HG03066 (cell line): ENCODE results near the gene ERBB4.

Experiments used
- ATAC-seq: cut with Tn5 transposase; IDR thresholded peaks from one replicate; pipeline ENCODE4 v1.9.1; 2021; ENCODE audit warnings: low read depth; ENCODE audit not compliant: unreplicated experiment

The ERBB4 gene

DNA sequence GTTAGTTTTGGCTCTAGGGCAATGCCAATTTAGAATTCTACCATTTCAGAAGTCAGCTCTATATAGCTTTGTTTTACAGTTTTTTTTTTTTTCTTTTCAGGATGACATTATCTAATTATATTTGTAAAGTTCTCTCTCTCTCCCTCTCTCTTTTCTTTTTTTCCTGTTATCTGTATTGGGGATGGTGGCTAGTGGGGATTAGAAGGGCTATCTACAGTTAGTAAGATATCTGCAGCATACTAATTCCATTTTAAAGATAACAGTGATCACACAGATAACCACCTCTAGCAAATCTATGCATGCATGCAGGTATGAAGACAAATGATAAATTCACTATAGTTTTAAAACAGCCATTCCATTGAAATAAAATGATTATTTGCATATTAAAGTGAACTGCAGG is 438.9 kb downstream of the ERBB4 start:
- ATAC-seq: no peak

- no peak for ATAC-seq
These were observed 439.6 kb downstream of the ERBB4 start for GRCh38 chr2:212098966-212099365.

GRCh38 chr2:212097001-212097400 is 441.6 kb downstream of the ERBB4 start:
- ATAC-seq: no peak

GRCh38 chr2:212089873-212090272 is 448.7 kb downstream of the ERBB4 start:
- ATAC-seq: no peak

DNA sequence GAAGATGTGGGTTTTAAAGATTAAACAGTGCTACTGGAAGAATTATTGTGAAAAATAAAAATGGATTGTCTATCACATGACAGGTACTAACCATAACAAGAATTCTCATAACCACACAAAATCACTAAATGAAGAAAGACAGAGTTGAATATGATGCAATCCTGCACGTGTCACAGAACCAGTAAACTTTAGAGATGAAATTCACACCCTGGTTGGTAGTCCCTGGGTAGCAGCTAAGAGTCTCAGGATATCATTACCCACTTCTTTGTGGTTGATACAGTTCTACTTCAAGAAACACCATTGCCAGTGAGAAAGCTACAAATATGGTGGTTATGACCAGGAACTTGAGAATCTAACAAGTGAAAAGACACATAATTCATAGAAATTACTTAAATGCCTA is 450.2 kb downstream of the ERBB4 start:
- ATAC-seq: no peak

GRCh38 chr2:212083492-212083891 is 455.1 kb downstream of the ERBB4 start:
- ATAC-seq: no peak

GRCh38 chr2:212078103-212078502 is 460.5 kb downstream of the ERBB4 start:
- peak; percentile 68 for ATAC-seq

DNA sequence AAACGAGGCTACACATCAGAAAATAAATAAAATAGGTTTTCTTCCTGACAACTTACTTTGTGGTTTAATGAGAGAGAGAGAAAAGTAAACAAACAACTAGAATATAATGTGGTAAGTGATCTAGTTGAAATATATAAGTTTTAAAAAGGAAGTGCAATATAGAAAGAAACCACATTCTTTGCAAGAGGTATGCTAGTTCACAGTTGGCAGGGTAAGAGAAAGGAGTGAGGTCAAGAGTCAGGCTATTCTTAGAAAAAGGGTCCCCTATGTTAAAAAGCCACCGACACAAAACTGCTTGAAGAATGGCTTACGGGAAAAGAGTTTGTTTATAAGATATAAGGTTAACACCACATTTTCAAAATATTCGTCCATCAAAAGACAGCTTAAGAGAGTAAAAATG is 462.1 kb downstream of the ERBB4 start:
- ATAC-seq: no peak

DNA sequence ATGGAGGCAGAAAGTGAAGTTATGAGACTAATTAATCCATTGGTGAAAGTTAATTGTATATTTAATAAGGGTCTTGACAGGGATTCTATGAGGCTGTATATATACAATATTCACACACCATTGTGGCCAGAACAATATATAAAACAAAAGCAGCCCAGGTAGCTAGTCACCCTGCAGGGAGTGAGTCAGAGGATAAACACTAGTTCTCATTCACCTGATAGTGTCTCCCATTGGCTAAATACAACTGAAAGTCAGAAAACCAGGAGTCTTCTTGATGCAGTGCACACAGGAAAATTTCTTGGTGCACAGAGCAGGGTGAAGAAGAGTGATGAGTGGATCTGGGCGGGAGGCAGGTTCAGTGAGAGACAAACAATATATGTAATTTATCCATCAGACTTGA is 465.2 kb downstream of the ERBB4 start:
- ATAC-seq: no peak

DNA sequence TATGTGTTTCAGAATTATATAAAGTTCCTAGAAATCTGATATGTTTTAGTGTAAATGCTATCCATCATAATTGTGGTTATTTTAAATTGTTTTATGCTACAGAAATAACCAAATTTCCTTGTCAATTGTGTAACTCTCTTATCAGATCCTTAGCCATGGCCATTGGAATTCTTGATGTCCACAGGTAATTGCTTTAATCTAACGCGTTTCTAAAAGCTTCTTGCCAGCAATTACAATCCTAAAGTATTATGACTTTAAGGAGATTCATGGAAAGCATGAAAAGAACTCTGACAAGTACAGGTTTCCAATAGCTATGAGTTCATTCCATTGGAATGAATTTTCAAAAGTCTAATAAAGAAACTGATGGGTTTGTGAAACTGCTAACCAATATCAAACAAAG is 472.1 kb downstream of the ERBB4 start:
- no peak for ATAC-seq

DNA sequence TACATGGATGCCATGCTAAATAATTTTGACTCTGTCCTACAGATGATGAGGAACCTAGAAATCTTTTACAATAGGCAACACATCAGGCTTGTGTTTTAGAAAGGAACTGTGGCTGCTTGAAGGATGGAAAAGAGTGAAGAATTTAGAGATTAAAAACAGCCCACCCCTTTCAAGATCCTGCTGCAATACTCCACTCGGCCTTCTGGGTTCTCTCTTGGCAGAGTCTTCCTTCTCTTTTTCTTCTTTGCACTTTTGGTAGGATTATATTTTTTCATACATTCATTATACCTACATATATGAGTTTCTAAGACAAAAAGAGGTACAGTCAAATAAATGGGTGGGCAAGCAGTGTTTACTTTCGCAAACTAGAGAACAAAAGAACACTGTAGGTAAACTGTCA is 474.3 kb downstream of the ERBB4 start:
- ATAC-seq: no peak

DNA sequence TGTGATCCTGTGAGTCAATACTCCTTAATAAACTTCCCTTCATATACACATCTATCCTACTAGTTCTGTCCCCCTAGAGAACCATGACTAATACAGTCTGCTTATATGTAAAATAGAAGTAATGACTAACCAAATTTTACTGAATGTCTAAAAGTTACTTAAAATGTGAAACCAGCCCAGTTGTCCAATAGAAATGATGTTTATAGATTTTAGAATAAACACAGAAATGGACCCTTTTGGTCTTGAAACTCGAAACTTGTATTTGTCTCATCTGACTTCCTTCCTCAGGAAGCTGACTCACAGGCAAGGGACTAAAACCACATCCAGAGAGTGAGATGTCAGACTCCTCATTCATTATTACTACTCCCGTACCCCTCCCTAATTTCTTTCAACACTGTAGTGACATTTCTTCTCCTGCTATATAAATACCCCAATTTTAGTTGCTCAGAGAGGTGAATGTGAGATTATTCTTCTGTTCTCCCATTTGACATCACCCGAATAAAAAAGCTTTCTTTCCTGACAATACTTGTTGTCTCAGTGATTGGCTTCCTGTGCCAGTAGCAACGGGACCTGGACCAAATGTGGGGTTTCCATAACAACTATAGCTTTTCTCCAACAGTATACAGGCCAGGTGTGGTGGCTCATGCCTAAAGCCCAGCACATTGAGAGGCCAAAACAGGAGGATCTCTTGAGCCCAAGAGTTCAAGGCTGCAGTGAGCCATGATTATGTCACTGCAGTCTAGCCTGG is 486.0 kb downstream of the ERBB4 start:
- no peak for ATAC-seq

DNA sequence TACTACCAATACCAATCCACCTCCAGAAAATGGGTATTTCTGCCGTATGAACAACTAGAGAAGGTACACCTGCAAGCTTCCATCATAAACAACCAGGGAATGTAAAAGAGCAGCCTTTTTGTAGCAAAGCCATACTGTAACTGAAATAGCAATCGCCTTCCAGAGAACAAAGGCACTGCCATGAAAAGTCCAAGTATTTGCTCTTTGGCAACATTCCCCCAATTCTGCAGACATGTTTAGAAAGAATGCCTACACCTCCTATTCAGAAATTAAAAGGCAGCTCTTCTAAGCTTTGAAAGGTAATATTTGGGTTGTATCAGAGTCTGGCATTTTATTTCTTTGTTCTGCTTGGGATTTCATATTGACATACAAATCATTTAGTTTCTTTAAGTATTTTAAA is 487.7 kb downstream of the ERBB4 start:
- no peak for ATAC-seq

DNA sequence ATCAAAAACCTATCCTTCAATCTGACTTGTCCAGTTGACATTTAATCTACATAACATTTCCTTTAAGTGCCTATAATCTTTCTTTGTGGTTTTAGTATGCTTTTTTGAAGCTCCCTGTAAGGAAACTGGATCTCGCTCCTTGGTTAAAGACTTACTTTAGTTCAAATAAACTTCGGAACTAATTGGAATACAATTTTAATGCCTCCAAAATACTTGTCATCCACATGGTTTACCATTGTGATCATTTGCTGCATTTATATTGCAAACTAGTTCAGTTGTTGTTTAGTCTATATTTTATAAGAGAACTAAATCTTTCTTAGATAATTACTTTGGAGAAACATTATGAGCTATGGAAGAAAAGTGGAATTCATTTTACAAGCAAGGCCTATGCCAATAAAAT is 496.0 kb downstream of the ERBB4 start:
- ATAC-seq: no peak

DNA sequence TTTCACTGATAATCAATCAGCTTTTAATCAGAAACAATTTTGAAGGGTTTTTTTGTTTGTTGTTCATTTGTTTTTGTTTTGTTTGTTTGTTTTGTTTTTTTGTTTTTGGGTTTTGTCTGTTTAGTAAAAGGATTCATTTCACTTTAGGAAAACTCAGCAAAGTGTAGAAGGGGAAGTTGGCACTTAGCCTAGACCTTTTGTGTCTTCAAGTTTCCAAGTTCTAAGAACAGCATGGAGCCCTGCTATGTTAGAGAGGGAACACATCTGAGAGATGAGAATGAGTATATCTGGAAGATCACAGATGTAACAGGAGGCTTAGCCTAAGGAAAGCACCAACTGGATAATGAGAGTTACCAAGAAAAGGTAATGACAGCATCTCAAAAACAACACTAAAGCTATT is 501.5 kb downstream of the ERBB4 start:
- ATAC-seq: no peak

DNA sequence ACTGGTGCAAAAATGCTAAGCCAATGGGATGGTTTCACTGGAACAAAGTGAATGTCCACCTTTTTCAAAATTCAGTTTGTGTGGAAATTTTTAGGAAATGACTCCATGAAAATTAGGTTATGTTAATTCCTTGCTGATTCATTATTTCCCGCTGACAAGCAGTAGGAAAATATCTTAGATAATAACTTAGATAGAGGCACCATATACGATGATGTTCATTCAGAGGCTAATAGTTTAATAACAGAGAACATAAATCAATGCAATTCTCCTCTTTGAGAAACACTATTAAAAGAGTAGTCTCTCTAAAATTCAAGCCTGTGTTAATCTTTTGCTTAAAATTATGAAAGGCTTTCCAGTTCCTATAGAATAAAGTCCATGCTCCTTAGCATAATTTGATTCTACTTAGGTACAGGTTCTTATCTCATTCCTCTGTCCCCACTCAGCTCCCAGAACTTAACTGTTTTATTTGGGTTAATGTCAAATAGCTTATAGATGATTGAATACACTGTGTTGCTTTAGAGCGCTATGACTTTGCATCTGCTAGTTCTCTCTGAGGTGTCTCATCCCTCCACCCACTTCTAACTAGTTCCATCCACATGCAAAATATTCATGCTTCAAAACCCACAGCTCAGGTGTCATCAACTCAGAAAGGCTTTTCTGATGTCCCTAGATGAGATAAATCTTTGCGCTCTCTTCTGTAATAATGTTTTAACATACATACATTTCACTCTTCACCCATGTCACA is 503.6 kb downstream of the ERBB4 start:
- no peak for ATAC-seq

DNA sequence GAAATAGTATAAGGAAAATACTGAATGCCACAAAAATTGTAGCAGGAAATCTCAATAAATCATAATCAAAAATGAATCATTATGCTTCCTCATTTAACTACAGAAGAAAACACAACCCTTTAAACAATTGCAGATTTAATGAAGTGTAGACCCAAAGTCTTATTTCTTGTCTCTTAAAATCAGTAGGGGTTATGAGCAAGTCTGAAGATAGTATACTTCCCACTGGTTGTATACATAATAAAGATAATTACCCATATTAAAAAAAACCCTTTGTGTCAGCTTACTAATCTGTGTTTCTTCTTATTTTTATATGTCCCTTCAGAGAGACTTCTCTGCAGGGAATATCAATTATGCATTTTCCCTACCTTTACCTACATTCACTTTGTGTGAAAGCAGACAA is 504.7 kb downstream of the ERBB4 start:
- no peak for ATAC-seq

GRCh38 chr2:212032536-212033219 is 505.9 kb downstream of the ERBB4 start:
- ATAC-seq: no peak

GRCh38 chr2:212032032-212032431 is 506.6 kb downstream of the ERBB4 start:
- no peak for ATAC-seq

DNA sequence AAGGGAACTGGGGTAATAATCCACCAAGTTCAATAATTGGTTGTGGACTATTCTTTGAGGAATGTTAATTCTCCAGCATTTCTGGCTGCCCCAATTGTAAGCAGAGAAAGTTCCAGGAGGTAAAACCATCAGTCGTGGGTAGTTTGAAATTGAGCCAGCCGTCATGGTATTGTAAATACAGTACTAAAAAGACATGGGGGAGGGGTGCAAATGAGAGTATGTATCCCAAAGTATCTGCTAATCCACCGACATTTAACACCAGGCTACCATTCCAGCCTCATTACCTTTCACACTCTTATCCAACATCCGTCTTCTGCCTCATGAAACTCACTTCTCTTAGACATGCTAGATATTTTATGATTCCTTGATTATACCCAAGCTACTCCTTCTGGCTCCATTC is 507.9 kb downstream of the ERBB4 start:
- no peak for ATAC-seq

DNA sequence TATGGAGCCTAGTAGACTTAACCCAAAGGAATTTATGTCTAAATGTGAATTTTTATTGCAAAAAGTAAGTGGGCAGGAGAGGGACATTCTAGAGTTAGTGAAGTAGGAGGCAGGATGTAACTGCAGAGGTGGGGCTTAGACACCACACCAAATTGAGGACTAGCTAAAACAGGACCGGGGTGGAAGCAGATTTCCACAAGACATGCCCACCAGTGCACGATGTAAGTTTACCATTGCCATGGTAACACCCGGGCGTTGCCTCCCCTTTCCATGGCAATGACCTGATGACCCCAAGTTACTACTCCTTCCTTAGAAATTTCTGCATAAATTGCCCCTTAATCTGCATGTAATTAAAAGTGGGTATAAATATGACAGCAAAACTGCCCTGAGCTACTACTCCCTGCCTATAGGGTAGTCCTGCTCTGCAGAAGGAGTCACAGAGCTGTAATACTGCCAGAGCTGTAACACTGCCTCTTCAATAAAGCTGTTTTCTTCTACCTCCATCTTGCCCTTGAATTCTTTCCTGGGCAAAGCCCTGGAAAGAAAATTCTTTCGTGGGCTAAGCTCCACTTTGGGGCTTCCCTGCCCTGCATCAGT is 509.7 kb downstream of the ERBB4 start:
- ATAC-seq: no peak
